CD4-positive, alpha-beta T cell treated with Interleukin-4 for 1 hour (primary cell): Measurements from ENCODE around the gene SCYGR8.

ENCODE experiments used
- DNase-seq, 2 donors: peaks; one replicate each; pipeline ENCODE4 v3.0.0-alpha.2; 2020 to 2022

SCYGR8 gene

GRCh38 chr2:227765788-227766372, 20.2 kb downstream of the SCYGR8 start:
- DNase-seq: no peak

- peak; percentile 52 to 54 for DNase-seq
These were observed 20.7 kb downstream of the SCYGR8 start for GRCh38 chr2:227766373-227766883.

GRCh38 chr2:227767830-227768229, 22.1 kb downstream of the SCYGR8 start:
- no peak for DNase-seq

GRCh38 chr2:227772197-227772661, 26.5 kb downstream of the SCYGR8 start:
- no peak for DNase-seq

GRCh38 chr2:227772932-227773331, 27.2 kb downstream of the SCYGR8 start:
- DNase-seq: no peak

- peak; percentile 12 to 31 for DNase-seq
These were observed 28.4 kb downstream of the SCYGR8 start for GRCh38 chr2:227774011-227774624.

GRCh38 chr2:227774895-227775842, 29.5 kb downstream of the SCYGR8 start:
- no peak for DNase-seq

- DNase-seq: no peak
These were observed 35.4 kb downstream of the SCYGR8 start for GRCh38 chr2:227780981-227781615.

GRCh38 chr2:227781841-227782240, 36.1 kb downstream of the SCYGR8 start:
- no peak for DNase-seq

- no peak for DNase-seq
These were observed 37.1 kb downstream of the SCYGR8 start for GRCh38 chr2:227782804-227783203.

- DNase-seq: peak in 1 of 2 donors; percentile 51
These were observed 37.9 kb downstream of the SCYGR8 start for GRCh38 chr2:227783404-227784138.

- DNase-seq: no peak
These were observed 39.6 kb downstream of the SCYGR8 start for GRCh38 chr2:227785293-227785692.

GRCh38 chr2:227788561-227789018, 42.9 kb downstream of the SCYGR8 start:
- DNase-seq: no peak

GRCh38 chr2:227789803-227790202, 44.1 kb downstream of the SCYGR8 start:
- DNase-seq: no peak

GRCh38 chr2:227793148-227793712, 47.5 kb downstream of the SCYGR8 start:
- no peak for DNase-seq
